Measurements from ENCODE around the gene DLST.
A peak's percentile ranks its signal among the peaks of the same experiment; 100 is the strongest.
"Not testable (repeated sequence)": the region's sequence is repeated elsewhere in the genome, so short reads cannot be mapped to it uniquely, and the experiment has no call there.

The DLST gene

DNA sequence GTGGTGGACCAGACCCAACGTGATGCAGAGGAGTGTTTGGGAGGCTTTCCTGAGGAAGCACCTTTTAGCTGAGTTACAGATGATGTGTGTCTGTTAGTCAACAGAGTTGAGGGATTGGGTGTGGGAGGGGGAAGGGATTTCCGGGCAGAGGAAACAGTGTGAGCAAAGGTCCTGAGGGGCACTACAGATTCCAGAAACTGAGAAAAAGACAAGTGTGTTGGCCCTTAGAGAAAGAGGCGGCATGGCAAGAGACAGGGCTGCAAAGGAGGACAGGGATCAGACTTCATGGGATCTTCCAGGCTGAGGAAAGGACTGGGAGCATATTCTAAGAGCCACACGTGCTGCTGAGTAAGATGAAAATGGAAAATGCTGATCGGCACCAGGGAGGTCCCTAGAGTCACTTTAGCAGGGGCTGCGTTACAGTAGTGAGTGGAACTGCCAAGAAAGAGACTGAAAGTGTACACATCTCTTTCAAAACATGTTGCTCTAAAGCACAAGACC, 50.7 kb downstream of the DLST start:
- DNase-seq (ENCODE audit: low read depth): peak; percentile 76
- TF ChIP-seq, protein P1, sequence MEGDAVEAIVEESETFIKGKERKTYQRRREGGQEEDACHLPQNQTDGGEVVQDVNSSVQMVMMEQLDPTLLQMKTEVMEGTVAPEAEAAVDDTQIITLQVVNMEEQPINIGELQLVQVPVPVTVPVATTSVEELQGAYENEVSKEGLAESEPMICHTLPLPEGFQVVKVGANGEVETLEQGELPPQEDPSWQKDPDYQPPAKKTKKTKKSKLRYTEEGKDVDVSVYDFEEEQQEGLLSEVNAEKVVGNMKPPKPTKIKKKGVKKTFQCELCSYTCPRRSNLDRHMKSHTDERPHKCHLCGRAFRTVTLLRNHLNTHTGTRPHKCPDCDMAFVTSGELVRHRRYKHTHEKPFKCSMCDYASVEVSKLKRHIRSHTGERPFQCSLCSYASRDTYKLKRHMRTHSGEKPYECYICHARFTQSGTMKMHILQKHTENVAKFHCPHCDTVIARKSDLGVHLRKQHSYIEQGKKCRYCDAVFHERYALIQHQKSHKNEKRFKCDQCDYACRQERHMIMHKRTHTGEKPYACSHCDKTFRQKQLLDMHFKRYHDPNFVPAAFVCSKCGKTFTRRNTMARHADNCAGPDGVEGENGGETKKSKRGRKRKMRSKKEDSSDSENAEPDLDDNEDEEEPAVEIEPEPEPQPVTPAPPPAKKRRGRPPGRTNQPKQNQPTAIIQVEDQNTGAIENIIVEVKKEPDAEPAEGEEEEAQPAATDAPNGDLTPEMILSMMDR (IDR thresholded peaks at IDR 0.05; ENCODE audit: low read depth, low read length): no peak
- TF ChIP-seq MAX (IDR thresholded peaks at IDR 0.05; ENCODE audit: low read depth, low read length) (0 out of 2 replicates have a peak, but pooled peaks have one; percentile 4), POLR2A (IDR thresholded peaks at IDR 0.05; ENCODE audit: extremely low read depth, insufficient read length) (no peak), MYC (IDR thresholded peaks at IDR 0.05; ENCODE audit: low read depth, low read length) (peak; percentile 56; the same call in 1 of the 2 replicates)
- H3K4me3 ChIP-seq (ENCODE audit: low read depth, low read length): no peak overlapping the region

DNA sequence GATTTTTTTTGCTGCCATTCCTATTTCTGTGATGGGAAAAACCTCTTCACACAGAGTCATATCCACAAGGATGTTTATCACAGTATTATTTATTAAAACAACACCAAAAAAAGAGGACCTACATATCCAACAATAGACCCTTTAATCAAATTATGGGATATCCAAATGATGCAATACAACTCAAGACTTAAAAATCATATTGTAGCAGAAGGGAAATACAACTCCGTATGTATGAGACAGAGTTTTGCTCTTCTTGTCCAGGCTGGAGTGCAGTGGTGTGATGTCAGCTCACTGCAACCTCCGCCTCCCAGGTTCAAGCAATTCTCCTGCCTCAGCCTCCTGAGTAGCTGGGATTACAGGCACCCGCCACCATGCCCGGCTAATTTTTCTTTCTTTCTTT, 51.2 kb downstream of the DLST start:
- not testable (repeated sequence) for H3K4me3 ChIP-seq (ENCODE audit: low read depth, low read length); DNase-seq (ENCODE audit: low read depth)

DNA sequence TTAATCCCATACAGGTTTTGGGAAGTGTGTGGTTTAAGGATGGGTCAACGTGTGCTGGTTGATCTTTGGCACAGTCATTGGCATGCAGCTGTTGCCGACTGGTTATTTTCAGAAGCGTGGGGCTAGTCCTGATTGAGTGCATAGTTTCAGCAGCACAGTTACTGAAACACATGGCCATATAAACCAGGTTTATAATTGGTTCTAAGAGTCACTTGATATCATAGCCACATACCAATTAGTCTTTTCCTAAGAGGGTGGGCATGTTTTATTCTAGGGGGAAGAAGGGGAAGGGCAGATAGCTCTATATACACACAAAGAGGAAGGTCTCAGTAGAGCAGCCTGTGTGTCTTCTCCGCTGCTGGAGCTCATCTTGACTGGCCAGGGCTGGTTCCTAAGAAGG, 52.3 kb downstream of the DLST start:
- no peak for DNase-seq (ENCODE audit: low read depth)
- TF ChIP-seq, protein P1 (IDR thresholded peaks at IDR 0.05; ENCODE audit: low read depth, low read length): no peak
- TF ChIP-seq MAX (IDR thresholded peaks at IDR 0.05; ENCODE audit: low read depth, low read length): no peak
- TF ChIP-seq POLR2A (IDR thresholded peaks at IDR 0.05; ENCODE audit: extremely low read depth, insufficient read length): no peak
- no peak for TF ChIP-seq MYC (IDR thresholded peaks at IDR 0.05; ENCODE audit: low read depth, low read length)
- H3K4me3 ChIP-seq (ENCODE audit: low read depth, low read length): no peak overlapping the region

- peak; percentile 45 for DNase-seq (ENCODE audit: low read depth)
- TF ChIP-seq POLR2A (IDR thresholded peaks at IDR 0.05; ENCODE audit: extremely low read depth, insufficient read length) (no peak), MAX (IDR thresholded peaks at IDR 0.05; ENCODE audit: low read depth, low read length) (peak; percentile 67)
- TF ChIP-seq, protein P1 (IDR thresholded peaks at IDR 0.05; ENCODE audit: low read depth, low read length): no peak
- no peak overlapping the region for H3K4me3 ChIP-seq (ENCODE audit: low read depth, low read length)
Measured at GRCh38 chr14:74934476-74935359, 53.0 kb downstream of the DLST start.

GRCh38 chr14:74935360-74935680, 53.6 kb downstream of the DLST start:
- H3K4me3 ChIP-seq (ENCODE audit: low read depth, low read length): no peak overlapping the region
- TF ChIP-seq POLR2A (IDR thresholded peaks at IDR 0.05; ENCODE audit: extremely low read depth, insufficient read length): no peak
- TF ChIP-seq, protein P1 (IDR thresholded peaks at IDR 0.05; ENCODE audit: low read depth, low read length): no peak
- no peak for TF ChIP-seq MAX (IDR thresholded peaks at IDR 0.05; ENCODE audit: low read depth, low read length)
- TF ChIP-seq MYC (IDR thresholded peaks at IDR 0.05; ENCODE audit: low read depth, low read length): no peak
- no peak for DNase-seq (ENCODE audit: low read depth)

- no peak overlapping the region for H3K4me3 ChIP-seq (ENCODE audit: low read depth, low read length)
- no peak for DNase-seq (ENCODE audit: low read depth)
- TF ChIP-seq MYC (IDR thresholded peaks at IDR 0.05; ENCODE audit: low read depth, low read length) (no peak), MAX (IDR thresholded peaks at IDR 0.05; ENCODE audit: low read depth, low read length) (no peak), POLR2A (IDR thresholded peaks at IDR 0.05; ENCODE audit: extremely low read depth, insufficient read length) (no peak)
- TF ChIP-seq, protein P1 (IDR thresholded peaks at IDR 0.05; ENCODE audit: low read depth, low read length): no peak
Measured at GRCh38 chr14:74936151-74936550, 54.4 kb downstream of the DLST start.

Measured in NB4 (cell line).